K562 (cell line): ENCODE results near the gene G2E3. TPM values are rescaled to one million over a fixed set of nuclear protein-coding genes. Genes with fewer than 3 reads are reported as not detected.
A peak's percentile ranks its signal among the peaks of the same experiment; 100 is the strongest.

ENCODE experiments used
- ATAC-seq: fragments of 200-7000 bp; cut with Tn5 transposase; 3 replicates; pipeline ENCODE4 v1.9.1; 2020; ENCODE audit warnings: moderate library complexity
- BruUV-seq: library from RNA; stranded (reverse); fragments of 400-500 nt; replicated peaks from 2 replicates; lab custom pipeline; 2021; lab: Mats Ljungman, UMichigan
- CTCF ChIA-PET: fragments of 300-600 bp; formaldehyde crosslinking; extraction: SDS; loops from one replicate; lab custom pipeline; 2021; ENCODE audit warnings: low intra/inter-chr PET ratio; lab: Yijun Ruan, JAX
- POLR2A ChIA-PET: fragments of 300-600, 350-650 bp; sonication (Branson Sonifier 250); formaldehyde crosslinking; extraction: SDS; loops from one replicate; lab custom pipeline; 2021; ENCODE audit warnings: antibody characterized with exemption, inconsistent platforms; lab: Yijun Ruan, JAX
- DNase-seq, 4 experiments: peaks; one replicate each; pipeline versions ENCODE4 v3.0.0 to v3.0.0-alpha.2; 2011 to 2018; ENCODE audit warnings: low spot score in 3 of 4, mixed read lengths in 3 of 4; ENCODE audit errors: extremely low read depth in 1 of 4
- FAIRE-seq: peaks from 2 replicates; lab custom pipeline; 2011; peaks lifted over from hg19 to GRCh38; lab: Jason Lieb, UNC
- H2AFZ ChIP-seq: 2 replicates; pipeline ENCODE4 v1.6.0; 2011; ENCODE audit warnings: low read depth, low read length, control low read depth, inconsistent platforms
- H3K27ac ChIP-seq: fragments of 200-600 bp; 3 replicates; pipeline ENCODE4 v1.8.0; 2011; ENCODE audit warnings: low read depth, mild to moderate bottlenecking, control low read depth, inconsistent platforms, low read length, moderate library complexity, mixed read lengths; ENCODE audit errors: extremely low read depth
- H3K27me3 ChIP-seq, 2 experiments: fragments of 300-600 bp in 1 of 2; 2 replicates in 1 of 2; 3 replicates in 1 of 2; pipeline versions ENCODE4 v1.6.0 to v1.8.0; 2011; ENCODE audit warnings: inconsistent platforms in 2 of 2, low read length in 2 of 2, mild to moderate bottlenecking in 1 of 2, mixed read lengths in 1 of 2, moderate library complexity in 1 of 2; ENCODE audit not compliant: control insufficient read depth in 2 of 2, insufficient read depth in 2 of 2
- H3K36me3 ChIP-seq: fragments of 300-600 bp; 3 replicates; pipeline ENCODE4 v1.8.0; 2011; ENCODE audit warnings: mild to moderate bottlenecking, low read length, inconsistent platforms; ENCODE audit not compliant: control insufficient read depth, insufficient read depth
- H3K4me1 ChIP-seq, 2 experiments: fragments of 200-600 bp in 1 of 2; replicated peaks in 1 of 2; 2 replicates in 1 of 2; 3 replicates in 1 of 2; pipeline versions ENCODE4 v1.5.1 to v1.8.0; 2011; ENCODE audit warnings: inconsistent platforms in 2 of 2, low read length in 2 of 2, mild to moderate bottlenecking in 1 of 2, mixed read lengths in 1 of 2, moderate library complexity in 1 of 2; ENCODE audit not compliant: control insufficient read depth in 2 of 2, insufficient read depth in 2 of 2
- H3K4me2 ChIP-seq: 2 replicates; pipeline ENCODE4 v1.6.1; 2011; ENCODE audit warnings: low read length, control low read depth, inconsistent platforms, mixed read lengths; ENCODE audit not compliant: insufficient read depth
- H3K4me3 ChIP-seq: fragments of 200-600 bp; sonication (generic), shearing (Covaris generic); 2 replicates; pipeline ENCODE4 v1.5.1; 2016; ENCODE audit warnings: control low read depth, inconsistent platforms
- H3K79me2 ChIP-seq: fragments of 200-600 bp; 3 replicates; pipeline ENCODE4 v1.8.0; 2011; ENCODE audit warnings: low read length, inconsistent platforms; ENCODE audit not compliant: control insufficient read depth, insufficient read depth
- H3K9ac ChIP-seq, 2 experiments: 2 replicates each; pipeline versions ENCODE4 v1.6.0 to v1.6.1; 2011; ENCODE audit warnings: low read depth in 2 of 2, low read length in 2 of 2, control low read depth in 1 of 2, inconsistent platforms in 1 of 2, mild to moderate bottlenecking in 1 of 2, mixed read lengths in 1 of 2; ENCODE audit not compliant: insufficient read depth in 1 of 2
- H3K9me1 ChIP-seq: one replicate; pipeline ENCODE4 v1.6.0; 2011; ENCODE audit warnings: inconsistent platforms, mild to moderate bottlenecking, low read length, moderate library complexity; ENCODE audit not compliant: control insufficient read depth, insufficient read depth
- H3K9me3 ChIP-seq: replicated peaks from 2 replicates; pipeline ENCODE4 v1.5.1; 2011; ENCODE audit warnings: low read depth, low read length, inconsistent platforms; ENCODE audit not compliant: control insufficient read depth, insufficient read depth
- H4K20me1 ChIP-seq: replicated peaks from 2 replicates; pipeline ENCODE4 v1.6.1; 2011; ENCODE audit warnings: low read length, inconsistent platforms, mixed read lengths; ENCODE audit not compliant: control insufficient read depth, insufficient read depth
- CEBPG ChIP-seq, 3 experiments: fragments of 200-800 bp in 1 of 3; sonication (Bioruptor generic) in 1 of 3; sonication (generic) in 1 of 3; formaldehyde crosslinking in 1 of 3; IDR thresholded peaks in 2 of 3; conservative IDR thresholded peaks in 1 of 3; 2 replicates each; pipeline versions ENCODE4 v1.6.1 to v1.8.0; 2016 to 2022; ENCODE audit warnings: missing compliant biosample characterization in 2 of 3, missing genetic modification characterization in 2 of 3, mild to moderate bottlenecking in 1 of 3, missing genetic modification reagents in 1 of 3
- GTF3C2 ChIP-seq: IDR thresholded peaks from 3 replicates; pipeline ENCODE4 v1.6.1; 2011; ENCODE audit warnings: borderline replicate concordance, mild to moderate bottlenecking, moderate library complexity; ENCODE audit not compliant: insufficient read length; ENCODE audit errors: extremely low read depth
- HOXB6 ChIP-seq: fragments of 250-450 bp; sonication (Bioruptor Pico); IDR thresholded peaks from 2 replicates; pipeline ENCODE4 v1.5.1; 2022; ENCODE audit warnings: mild to moderate bottlenecking, borderline replicate concordance
- SMAD1 ChIP-seq: fragments of 150-350 bp; IDR thresholded peaks from 2 replicates; pipeline ENCODE4 v1.6.1; 2014; ENCODE audit warnings: low read length, low read depth; ENCODE audit not compliant: partially characterized antibody
- ZNF232 ChIP-seq: sonication (generic); formaldehyde crosslinking; IDR thresholded peaks from 2 replicates; pipeline ENCODE4 v1.8.0; 2022; ENCODE audit warnings: mild to moderate bottlenecking, missing genetic modification reagents
- ZZZ3 ChIP-seq: fragments of 450-650 bp; IDR thresholded peaks from 2 replicates; pipeline ENCODE4 v1.6.1; 2016; ENCODE audit warnings: antibody characterized with exemption, mild to moderate bottlenecking, moderate library complexity
- WGBS: fragments of 100-300 bp; shearing (Covaris generic); methylation state at CpG from one replicate; pipeline ENCODE4 v1.1.6; 2016; ENCODE audit warnings: low coverage, mixed read lengths; ENCODE audit not compliant: insufficient coverage; ENCODE audit errors: missing lambda C conversion rate; 5-methylcytosine and 5-hydroxymethylcytosine counted together
- in situ Hi-C: fragments of 300-500 bp; cut with MboI; formaldehyde crosslinking; loops from 4 replicates; pipeline ENCODE4 v1.15.0; 2018; ENCODE audit warnings: inconsistent platforms, mixed read lengths
- intact Hi-C: fragments of 100-400 bp; cut with micrococcal nuclease; formaldehyde crosslinking; loops from 2 replicates; pipeline ENCODE4 v1.14.2; 2022
- polyA plus RNA-seq, 8 experiments: library from polyadenylated mRNA; depleted of rRNA in 4 of 8; stranded (reverse) in 5 of 8; unstranded in 3 of 8; fragments of >200 nt; fragmentation: Nextera tagmentation in 2 of 8; fragmentation: Illumina TruSeq in 1 of 8; extraction: Ambion mirVana in 2 of 8; extraction: Trizol in 1 of 8; gene quantifications; 2 replicates each; pipeline versions ENCODE4 v1.2.1 to v1.2.3, GENCODE V29; 2011 to 2014; ENCODE audit warnings: inconsistent platforms in 1 of 8, missing spikeins in 1 of 8
- total RNA-seq, 7 experiments: library from RNA; depleted of rRNA in 6 of 7; stranded (reverse); fragments of >200 nt in 6 of 7; fragmentation: Illumina TruSeq in 2 of 7; extraction: Trizol in 2 of 7; gene quantifications; 2 replicates each; pipeline versions ENCODE4 v1.2.1 to v1.2.3, GENCODE V29; 2011 to 2021; ENCODE audit warnings: low replicate concordance in 1 of 7

G2E3 gene
- total and polyA plus RNA-seq, 9 of the 15 experiments (the other 6 are each of a cell fraction or from before 2014, with no cell fraction given), result 9.8 to 53.5 (median 24.7) TPM

GRCh38 chr14:30564868-30565248 lies 5.9 kb downstream of the G2E3 start:
- no peak overlapping the region for H3K4me2 ChIP-seq
- intact Hi-C loops, result loop anchor here (5.0 kb wide), 1 partner anchor 342 kb away; no protein-coding TSS in a partner anchor
- ChIA-PET POLR2A (interaction anchor here (0.6 kb wide), 1 partner anchor 13 kb away, joined by 4 read pairs; no protein-coding TSS in a partner anchor), CTCF (no interaction called here)
- H3K27ac ChIP-seq, result no peak overlapping the region
- ATAC-seq (no peak), FAIRE-seq (no peak), DNase-seq (no peak)
- H3K4me1 ChIP-seq, result peaks cover 0 to 6% of the 10 kb centered on the region in 2 experiments; a peak in 3 of 5 replicates
- H3K27me3 ChIP-seq, result no peaks in the 10 kb centered on the region
- no peak for TF ChIP-seq HOXB6 (CRISPR knock-in tag)
- TF ChIP-seq ZZZ3, result no peak
- no peak for TF ChIP-seq CEBPG (CRISPR knock-in tag; IDR thresholded peaks at IDR 0.05)
- peak in 1 of 2 experiments; percentile 61; a peak in 2 of 4 replicates for TF ChIP-seq CEBPG (tag; conservative IDR thresholded peaks at IDR 0.05 in 1 of 2, IDR thresholded peaks at IDR 0.05 in 1 of 2)
- no peak overlapping the region for H2AFZ ChIP-seq
- H4K20me1 ChIP-seq, result peaks cover 12% of the 10 kb centered on the region
- no peak overlapping the region for H3K9ac ChIP-seq
- in situ Hi-C loops, result no loop called here
- H3K36me3 ChIP-seq, result peaks cover 3% of the 10 kb centered on the region; the same call in 1 of the 3 replicates
- no peaks in the 10 kb centered on the region for H3K9me3 ChIP-seq
- no peak overlapping the region for H3K4me3 ChIP-seq
- peaks cover 97% of the 10 kb centered on the region for H3K79me2 ChIP-seq
- peaks cover 3% of the 10 kb centered on the region for H3K9me1 ChIP-seq
- BruUV-seq, result no TSS peak

- H3K9me1 ChIP-seq, result peaks cover 3% of the 10 kb centered on the region
- peaks cover 0 to 5% of the 10 kb centered on the region in 2 experiments; a peak in 3 of 5 replicates for H3K4me1 ChIP-seq
- H3K4me2 ChIP-seq, result no peak overlapping the region
- no peak overlapping the region; the same call in 2 of the 3 replicates for H3K27ac ChIP-seq
- no peak for FAIRE-seq
- TF ChIP-seq GTF3C2 (no peak), SMAD1 (no peak), ZNF232 (CRISPR knock-in tag) (no peak)
- H2AFZ ChIP-seq, result no peak overlapping the region; the same call in 1 of the 2 replicates
- H3K27me3 ChIP-seq, result no peaks in the 10 kb centered on the region
- no peak for DNase-seq
- ChIA-PET POLR2A (no interaction called here), CTCF (no interaction called here)
- H3K79me2 ChIP-seq, result peaks cover 99% of the 10 kb centered on the region
- in situ Hi-C loops, result no loop called here
- peak; percentile 62 for ATAC-seq
- H3K36me3 ChIP-seq, result peaks cover 2% of the 10 kb centered on the region; the same call in 1 of the 3 replicates
- H3K9me3 ChIP-seq, result no peaks in the 10 kb centered on the region
- intact Hi-C loops, result no loop called here
- H3K4me3 ChIP-seq, result no peak overlapping the region
- peaks cover 16% of the 10 kb centered on the region; the same call in 1 of the 2 replicates for H4K20me1 ChIP-seq
- no TSS peak for BruUV-seq
- peak overlapping the region in 1 of 2 experiments; percentile 4; a peak in 1 of 4 replicates for H3K9ac ChIP-seq
- 30% methylated on average over 2 of the region's 2 CpGs for WGBS
Observed at GRCh38 chr14:30569216-30569902, 10.4 kb downstream of the G2E3 start.
